Fibroblast of pulmonary artery (primary cell): ENCODE data around the gene SULF2.

ENCODE experiments used
- DNase-seq: peaks from one replicate; pipeline ENCODE4 v3.0.0-alpha.2; 2010; ENCODE audit warnings: low read depth
- H3K4me3 ChIP-seq: replicated peaks from 2 replicates; pipeline ENCODE4 v1.5.1; 2011; ENCODE audit warnings: low read depth, mild to moderate bottlenecking, control low read depth, low read length, moderate library complexity
- TF ChIP-seq, protein P1 (sequence below): IDR thresholded peaks from 2 replicates; pipeline ENCODE4 v1.5.1; 2011; ENCODE audit warnings: mild to moderate bottlenecking, control low read depth, low read length, inconsistent platforms; ENCODE audit errors: missing control alignments

SULF2 gene

DNA sequence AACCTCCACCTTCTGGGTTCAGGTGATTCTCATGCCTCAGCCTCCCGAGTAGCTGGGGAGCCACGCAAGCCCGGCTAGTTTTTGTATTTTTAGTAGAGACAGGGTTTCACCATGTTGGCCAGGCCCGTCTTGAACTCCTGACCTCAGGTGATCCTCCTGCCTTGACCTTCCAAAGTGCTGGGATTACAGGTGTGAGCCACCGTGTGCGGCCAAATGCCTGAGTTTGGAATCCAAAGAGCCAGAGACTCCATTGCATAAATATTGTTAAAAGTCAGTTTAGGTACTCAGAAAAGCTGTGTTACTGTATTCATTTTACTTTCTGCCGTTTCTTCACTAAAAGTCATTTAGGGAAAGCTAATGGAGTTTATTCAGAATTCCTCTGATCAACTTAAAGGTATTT lies 137.3 kb downstream of the SULF2 start:
- H3K4me3 ChIP-seq: no peak overlapping the region
- TF ChIP-seq, protein P1, sequence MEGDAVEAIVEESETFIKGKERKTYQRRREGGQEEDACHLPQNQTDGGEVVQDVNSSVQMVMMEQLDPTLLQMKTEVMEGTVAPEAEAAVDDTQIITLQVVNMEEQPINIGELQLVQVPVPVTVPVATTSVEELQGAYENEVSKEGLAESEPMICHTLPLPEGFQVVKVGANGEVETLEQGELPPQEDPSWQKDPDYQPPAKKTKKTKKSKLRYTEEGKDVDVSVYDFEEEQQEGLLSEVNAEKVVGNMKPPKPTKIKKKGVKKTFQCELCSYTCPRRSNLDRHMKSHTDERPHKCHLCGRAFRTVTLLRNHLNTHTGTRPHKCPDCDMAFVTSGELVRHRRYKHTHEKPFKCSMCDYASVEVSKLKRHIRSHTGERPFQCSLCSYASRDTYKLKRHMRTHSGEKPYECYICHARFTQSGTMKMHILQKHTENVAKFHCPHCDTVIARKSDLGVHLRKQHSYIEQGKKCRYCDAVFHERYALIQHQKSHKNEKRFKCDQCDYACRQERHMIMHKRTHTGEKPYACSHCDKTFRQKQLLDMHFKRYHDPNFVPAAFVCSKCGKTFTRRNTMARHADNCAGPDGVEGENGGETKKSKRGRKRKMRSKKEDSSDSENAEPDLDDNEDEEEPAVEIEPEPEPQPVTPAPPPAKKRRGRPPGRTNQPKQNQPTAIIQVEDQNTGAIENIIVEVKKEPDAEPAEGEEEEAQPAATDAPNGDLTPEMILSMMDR: no peak
- DNase-seq: no peak

DNA sequence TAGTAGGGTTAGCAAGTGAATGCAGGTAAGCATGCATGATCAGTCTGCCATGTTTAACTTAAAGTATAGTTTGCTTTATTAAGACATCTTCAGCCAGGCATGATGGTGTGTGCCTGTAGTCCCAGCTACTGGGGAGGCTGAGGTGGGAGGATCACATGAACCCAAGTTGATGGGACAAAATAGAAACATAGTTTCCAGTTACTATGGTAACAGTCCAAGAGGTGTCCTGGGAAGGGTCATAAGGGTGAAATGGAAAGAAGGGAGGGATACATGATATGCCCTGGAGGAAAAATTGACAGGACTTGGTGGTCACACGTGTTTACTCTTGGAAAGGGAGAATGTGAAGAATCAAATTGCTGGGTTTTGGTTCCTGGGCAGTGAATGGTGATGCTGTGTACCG lies 139.6 kb downstream of the SULF2 start:
- TF ChIP-seq, protein P1: no peak
- no peak for DNase-seq
- H3K4me3 ChIP-seq: no peak overlapping the region

DNA sequence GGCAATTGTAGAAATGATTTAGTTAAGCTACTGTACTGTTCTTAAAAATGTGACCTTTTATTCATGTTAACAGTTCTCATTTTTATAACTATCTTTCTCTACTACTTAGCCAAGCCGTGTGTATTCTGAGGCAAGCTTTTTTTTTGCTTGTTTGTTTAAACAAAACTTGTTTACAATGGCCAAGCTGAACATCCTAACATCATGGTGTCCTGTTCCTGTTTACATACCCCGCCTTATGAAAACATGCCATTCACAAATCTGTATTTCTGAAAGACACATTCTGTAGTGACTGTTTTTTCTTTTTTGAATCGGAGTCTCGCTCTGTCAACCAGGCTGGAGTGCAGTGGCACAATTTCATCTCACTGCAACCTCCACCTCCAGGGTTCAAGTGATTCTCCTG lies 142.7 kb downstream of the SULF2 start:
- no peak overlapping the region for H3K4me3 ChIP-seq
- no peak for DNase-seq
- TF ChIP-seq, protein P1: no peak

DNA sequence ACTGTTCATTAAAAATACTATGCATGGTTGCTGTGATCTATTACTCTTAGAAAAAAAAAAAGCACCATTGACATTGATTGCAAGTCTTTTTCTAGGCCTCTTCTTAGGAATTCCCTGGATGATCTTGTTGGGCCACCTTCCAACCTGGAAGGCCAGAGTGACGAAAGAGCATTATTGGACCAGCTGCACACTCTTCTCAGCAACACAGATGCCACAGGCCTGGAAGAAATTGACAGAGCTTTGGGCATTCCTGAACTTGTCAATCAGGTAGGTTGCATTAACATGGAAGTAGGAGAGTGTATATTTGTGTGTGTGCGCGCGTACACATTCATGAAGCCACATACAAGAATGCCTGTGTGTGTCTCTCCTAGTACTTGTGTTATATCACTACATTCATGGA lies 143.2 kb downstream of the SULF2 start:
- no peak for DNase-seq
- TF ChIP-seq, protein P1: no peak
- no peak overlapping the region for H3K4me3 ChIP-seq

DNA sequence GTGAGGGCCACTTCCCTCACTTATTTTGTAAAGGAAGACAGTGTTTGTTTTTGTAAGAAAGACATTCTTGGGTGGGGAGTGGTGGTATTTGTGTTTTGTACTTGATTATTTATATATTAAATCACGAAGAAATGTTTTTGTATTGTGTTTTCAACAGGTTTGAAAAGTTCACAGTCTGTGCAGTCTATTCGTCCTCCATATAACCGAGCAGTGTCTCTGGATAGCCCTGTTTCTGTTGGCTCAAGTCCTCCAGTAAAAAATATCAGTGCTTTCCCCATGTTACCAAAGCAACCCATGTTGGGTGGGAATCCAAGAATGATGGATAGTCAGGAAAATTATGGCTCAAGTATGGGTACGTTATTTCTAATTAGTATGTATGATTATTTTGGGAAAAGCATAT lies 146.4 kb downstream of the SULF2 start:
- TF ChIP-seq, protein P1: no peak
- no peak overlapping the region for H3K4me3 ChIP-seq
- no peak for DNase-seq

DNA sequence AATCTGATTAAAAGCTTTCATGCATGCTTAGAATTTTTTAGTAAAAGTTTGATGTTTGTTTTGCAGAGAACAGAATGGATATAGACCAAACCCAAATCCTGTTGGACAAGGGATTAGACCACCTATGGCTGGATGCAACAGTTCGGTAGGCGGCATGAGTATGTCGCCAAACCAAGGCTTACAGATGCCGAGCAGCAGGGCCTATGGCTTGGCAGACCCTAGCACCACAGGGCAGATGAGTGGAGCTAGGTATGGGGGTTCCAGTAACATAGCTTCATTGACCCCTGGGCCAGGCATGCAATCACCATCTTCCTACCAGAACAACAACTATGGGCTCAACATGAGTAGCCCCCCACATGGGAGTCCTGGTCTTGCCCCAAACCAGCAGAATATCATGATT lies 150.0 kb downstream of the SULF2 start:
- no peak overlapping the region for H3K4me3 ChIP-seq
- DNase-seq: no peak
- TF ChIP-seq, protein P1: no peak

DNA sequence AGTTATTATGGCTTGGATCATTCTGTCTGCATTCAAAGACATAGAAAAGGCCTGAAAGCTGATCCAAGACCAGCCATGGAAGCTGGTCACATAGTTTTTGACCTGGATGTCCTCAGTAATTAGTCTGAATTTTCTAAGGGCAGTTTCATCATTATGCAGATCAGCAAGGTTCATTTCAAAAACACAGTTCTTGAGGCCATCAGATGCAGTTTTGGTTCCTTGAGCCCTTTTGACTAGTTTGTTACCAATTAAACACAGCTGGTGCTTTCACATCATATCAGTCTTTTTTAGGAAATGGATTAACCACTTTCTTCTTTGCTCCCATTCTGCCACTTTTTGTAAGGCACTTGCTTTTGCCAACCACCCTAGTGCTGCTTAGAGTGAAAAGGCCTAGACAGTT lies 154.2 kb downstream of the SULF2 start:
- TF ChIP-seq, protein P1: no peak
- DNase-seq: no peak
- H3K4me3 ChIP-seq: no peak overlapping the region
